Right hindlimb (tissue), 1 donor: Measurements from ENCODE around the gene LAMC2.

Experiments
- DNase-seq: peaks from one replicate; pipeline ENCODE4 v3.0.0-alpha.2; 2018

Gene LAMC2

DNA sequence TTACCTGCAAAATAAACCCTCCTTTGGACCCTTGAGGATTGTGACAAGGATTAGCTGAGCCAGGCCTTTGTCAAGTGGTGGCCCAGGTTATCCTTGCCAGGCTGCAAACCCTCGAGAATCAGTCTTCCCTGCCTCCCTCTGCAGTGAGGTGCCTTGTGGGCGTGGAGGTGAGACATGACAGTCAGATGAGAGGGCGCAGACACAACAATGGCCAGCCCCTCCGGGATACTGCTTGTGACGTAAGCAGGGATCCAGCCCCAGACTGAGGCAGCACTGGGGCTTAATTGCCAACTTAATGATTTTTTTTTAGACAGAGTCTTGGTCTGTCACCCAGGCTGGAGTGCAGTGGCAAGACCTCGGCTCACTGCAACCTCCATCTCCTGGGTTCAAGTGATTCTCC, 104.6 kb downstream of the LAMC2 start:
- DNase-seq = no peak

DNA sequence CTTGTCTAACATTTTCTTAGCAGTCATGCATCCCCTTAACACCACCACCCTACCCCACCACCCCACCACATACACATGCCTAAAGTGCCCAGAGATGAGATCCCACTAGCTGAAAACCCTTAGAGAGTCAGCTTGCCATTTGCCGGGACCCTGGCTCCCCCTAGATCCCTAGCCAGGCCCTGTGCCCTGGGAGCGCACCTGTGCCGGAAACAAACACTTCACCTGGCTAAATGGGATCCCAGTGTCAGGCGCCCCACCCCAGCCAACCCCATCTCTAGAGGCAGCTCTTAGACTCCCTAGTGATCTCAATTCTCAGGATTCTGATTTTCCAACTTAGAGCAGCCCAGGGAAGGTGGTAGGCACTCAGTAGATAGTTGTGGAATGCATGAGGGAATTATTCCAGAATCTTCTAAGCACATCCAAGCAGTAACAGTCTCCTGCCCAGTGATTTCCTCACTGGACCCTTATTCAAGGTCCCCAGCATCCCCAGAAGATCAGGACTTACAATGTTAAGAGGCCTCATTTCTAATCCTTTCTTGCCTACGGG, 105.2 kb downstream of the LAMC2 start:
- DNase-seq = no peak

DNA sequence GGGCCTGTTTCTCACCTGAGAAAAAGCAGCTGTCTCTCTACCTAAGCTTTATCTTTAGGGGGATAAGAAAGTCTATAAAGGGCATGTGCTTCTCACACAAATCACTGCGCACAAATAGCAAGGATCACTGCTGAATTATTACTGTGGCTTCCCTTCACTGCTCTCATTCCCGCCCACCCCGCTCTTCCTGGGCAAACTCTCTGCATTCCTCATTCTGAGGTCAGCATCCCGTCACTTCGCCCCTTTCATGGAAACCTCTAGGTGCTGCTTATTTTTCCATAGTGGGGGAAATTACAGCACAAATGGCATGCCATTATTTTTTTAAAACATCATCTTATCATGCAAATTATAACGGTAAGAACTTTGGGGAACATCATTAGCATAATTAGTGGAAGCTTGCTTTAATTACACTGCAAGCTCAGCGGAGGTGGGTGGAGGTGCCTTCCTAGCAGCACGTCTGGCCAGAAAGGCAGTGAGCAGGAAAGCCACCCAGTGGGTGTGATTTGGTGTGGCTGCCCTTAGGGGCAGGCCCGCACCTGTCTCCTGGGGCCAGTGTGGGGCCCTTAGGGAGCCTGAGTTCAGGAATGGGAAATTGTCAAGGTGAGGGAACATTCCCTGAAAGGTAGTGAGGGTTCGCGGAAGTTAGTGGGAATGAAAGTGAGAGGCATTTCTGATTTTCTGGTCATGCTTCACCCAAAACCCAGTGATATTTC, 105.9 kb downstream of the LAMC2 start:
- peak; percentile 82 for DNase-seq

DNA sequence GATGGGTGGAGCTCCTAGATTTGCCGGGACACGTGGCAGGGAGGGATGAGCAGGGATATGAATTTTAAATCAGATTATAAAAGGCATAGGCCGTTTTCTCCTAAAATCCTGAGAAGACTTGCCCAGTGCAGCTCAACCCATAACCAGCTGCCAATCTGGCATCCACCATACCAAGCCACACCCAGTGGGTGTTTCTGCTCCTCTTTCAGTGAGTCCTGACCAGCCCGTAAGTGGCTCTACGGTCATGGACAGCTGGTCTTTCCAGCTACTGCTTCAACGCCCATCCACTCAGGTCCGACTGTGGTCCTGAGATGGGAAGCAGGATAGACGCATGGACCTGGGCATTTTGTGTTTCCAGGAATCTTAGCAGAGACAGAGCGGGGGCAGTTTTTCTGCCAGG, 107.2 kb downstream of the LAMC2 start:
- DNase-seq = no peak

- DNase-seq = no peak
Measured at GRCh38 chr1:183293876-183294275, 107.8 kb downstream of the LAMC2 start.
